Esophagus mucosa (tissue), 1 donor: ENCODE data around the gene FZD4. TPM values are rescaled to one million over a fixed set of nuclear protein-coding genes. Genes with fewer than 3 reads are reported as not detected.
A peak's percentile ranks its signal among the peaks of the same experiment; 100 is the strongest.

ENCODE experiments used
- ATAC-seq: fragments of 200-7000 bp; cut with Tn5 transposase; one replicate; pipeline ENCODE4 v1.9.1; 2020
- total RNA-seq: library from RNA; stranded (reverse); gene quantifications from one replicate; pipeline ENCODE4 v1.2.4, GENCODE V29; 2023
- donor health status: DM: yes; HTN: yes; CAD: no.

FZD4 gene
- total RNA-seq, 1 donor from 2014 or later = 3.3 TPM

DNA sequence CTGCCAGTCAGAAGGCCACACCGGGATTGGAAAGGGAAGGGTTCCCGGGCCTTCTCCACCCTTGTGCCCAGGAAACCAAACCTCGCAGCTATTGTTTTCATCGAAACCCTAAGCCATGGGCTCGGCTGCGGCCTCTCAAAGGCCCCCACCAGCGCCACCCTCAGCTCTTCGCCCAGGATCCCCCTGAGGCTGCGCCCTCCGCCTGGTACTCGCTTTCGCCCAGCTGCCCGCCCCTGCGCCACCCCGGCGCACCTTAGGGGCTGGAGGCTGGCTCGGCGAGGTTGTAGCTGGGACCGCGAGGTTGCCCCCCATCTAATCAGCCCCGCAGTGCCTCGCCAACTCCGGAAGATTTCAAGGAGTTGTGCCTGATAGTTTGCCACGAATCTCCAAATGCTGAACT, 49.0 kb downstream of the FZD4 start:
- no peak for ATAC-seq

DNA sequence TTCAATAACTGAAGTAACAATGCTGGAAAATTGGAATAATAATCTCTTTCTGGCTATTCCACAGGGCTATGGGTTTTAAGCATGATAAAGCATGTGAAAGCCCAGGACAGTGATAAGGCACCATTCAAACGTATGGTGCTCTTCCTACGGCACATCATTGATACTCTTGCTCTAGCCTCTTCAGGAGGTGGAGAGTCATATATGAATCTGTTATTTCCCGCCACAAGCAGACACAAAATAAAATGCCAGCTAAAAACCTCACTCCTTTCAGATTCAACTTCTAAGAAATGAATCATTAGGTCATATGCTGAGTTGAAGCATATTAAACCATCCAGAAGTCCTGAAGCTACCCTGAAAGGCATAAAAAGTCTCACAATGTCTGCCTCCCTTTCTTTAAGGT, 49.9 kb downstream of the FZD4 start:
- ATAC-seq = no peak

DNA sequence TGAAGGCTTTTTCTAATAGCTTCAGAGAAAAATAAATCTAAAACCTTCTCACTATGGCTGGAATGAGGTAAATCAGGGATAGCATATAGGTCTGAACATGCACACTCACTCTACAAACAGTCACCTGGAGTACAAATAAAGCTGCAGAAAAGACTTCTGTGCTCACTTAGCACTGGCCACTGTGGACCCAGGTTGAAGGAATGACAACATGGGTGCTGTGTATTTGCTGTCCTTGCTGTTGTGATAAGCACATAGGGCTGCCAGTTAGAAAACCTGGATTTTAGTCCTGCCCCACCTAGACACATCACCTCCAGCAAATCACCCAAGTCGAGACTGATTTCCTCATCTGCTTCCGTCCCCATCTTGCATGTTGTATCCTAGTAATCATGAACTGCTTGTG, 51.2 kb downstream of the FZD4 start:
- ATAC-seq = peak; percentile 22

DNA sequence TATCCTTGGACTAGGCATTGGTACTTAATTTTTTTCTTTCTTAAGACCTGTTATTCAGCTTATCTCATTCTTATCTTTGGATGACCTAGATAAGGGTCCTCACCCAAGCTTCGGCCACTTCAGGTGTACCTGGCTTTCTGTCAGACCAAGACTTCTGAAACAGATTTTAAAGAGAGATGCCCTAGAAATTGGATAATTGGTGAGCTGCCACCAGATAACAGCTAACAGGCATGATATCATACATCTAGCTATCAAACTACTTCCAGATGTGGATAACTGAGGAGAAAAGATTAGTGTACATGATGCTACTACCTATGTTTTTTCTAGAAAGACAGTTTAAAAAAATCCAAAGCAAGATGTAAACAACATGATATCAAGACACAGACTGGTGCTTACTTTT, 52.9 kb downstream of the FZD4 start:
- no peak for ATAC-seq

DNA sequence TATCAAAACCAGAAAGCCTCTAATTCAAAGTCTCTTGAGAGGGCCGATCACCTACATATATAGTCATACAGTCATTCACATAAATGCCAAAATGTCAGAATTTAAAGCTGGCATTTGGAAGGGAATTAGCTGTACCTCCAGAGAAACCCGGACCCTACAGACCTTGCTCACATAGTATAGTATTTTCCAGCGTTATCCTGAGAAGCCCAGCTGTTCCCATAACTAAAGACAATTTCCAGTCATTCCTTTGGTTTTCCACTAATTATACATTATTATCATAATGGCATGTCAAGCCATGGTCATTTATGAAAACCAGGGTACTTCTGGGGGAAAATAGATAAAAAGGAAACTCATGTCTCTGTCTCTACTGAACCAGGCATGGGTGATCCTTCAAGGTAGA, 53.6 kb downstream of the FZD4 start:
- no peak for ATAC-seq

DNA sequence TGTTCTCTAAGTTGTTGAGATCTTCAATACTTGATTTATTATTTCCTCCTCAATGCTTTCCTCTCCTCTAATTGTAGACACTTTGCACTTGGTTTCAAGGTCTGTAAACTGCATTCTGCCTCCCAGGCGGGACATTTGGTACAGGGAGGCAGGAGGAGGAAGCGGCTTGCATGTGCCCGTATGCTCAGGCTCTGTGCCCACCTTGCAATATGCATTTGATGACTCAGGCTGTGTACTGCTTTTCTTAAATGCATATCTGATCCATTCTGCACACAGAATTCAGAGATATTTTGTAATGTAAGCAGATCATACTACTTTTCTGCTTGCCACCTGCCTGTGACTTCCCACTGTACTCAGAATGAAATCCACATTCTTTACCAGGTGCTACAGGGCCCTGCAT, 55.0 kb downstream of the FZD4 start:
- no peak for ATAC-seq

DNA sequence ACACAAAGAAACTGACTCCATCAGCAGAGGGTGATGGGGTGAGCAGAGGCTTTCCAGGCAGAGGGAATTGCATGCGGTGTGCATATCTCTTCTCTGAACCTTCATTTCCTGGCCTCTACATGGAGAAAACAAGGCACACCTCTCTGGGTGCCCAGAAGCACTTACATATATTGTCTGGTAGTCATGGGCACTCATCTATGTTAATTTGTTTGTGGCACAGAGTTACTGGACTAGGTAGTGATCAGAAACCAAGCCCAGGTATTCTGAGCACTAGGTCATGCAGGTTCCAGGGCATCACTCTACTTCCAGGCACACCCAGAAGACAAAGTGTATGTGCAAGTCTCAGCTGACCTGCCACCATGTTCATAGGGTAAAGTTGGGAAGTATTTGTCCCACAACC, 56.5 kb downstream of the FZD4 start:
- peak; percentile 72 for ATAC-seq

DNA sequence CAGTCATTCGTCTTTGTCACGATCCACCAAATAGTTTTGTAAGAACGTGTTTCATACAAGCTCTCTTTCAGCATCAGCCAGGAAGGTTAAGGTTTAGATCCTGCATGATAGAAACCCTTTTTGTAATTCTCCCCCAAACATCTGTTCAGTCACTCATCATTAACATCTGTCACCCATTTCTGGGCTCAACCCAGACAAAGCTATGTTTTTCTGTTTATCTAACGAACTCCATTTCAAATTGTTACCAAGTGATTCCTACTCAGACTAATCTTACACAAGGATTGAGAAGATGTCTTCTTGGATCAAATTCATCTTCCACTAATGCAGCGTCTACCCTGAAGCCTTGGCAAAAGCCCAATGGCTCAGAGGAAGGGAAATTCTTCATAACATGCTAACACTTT, 58.8 kb downstream of the FZD4 start:
- ATAC-seq = no peak

Other genes starting within 250 kb of the FZD4 start
- 11.6 TPM for gene PRSS23, start 154.9 kb downstream of the FZD4 start, total RNA-seq
- gene TMEM135, start 82.5 kb upstream of the FZD4 start, total RNA-seq = 14.3 TPM